Prostate gland (tissue), 2 donors: ENCODE results near the gene SULT6B1.

ENCODE experiments used
- CTCF ChIP-seq, 4 experiments: fragments of 200-600 bp in 2 of 4; fragments of 450-650 bp in 2 of 4; sonication (generic) in 2 of 4; IDR thresholded peaks; 1 replicate in 3 of 4; 2 replicates in 1 of 4; pipeline ENCODE4 v1.5.1; 2016 to 2019; ENCODE audit warnings: antibody characterized with exemption in 4 of 4, mild to moderate bottlenecking in 2 of 4, moderate library complexity in 2 of 4
- POLR2A ChIP-seq: fragments of 450-650 bp; IDR thresholded peaks from one replicate; pipeline ENCODE4 v1.6.1; 2016; ENCODE audit warnings: antibody characterized with exemption, mild to moderate bottlenecking

- TF ChIP-seq POLR2A (no peak), CTCF (IDR thresholded peaks at IDR 0.05) (no peak)
Observed at GRCh38 chr2:37215250-37215649, 26.8 kb upstream of the SULT6B1 start.
